Ishikawa (cell line): ENCODE measurements around the gene DLX1.

Experiments used
- CEBPB ChIP-seq: IDR thresholded peaks from 2 replicates; pipeline ENCODE4 v1.6.1; 2012
- CREB1 ChIP-seq: IDR thresholded peaks from 2 replicates; pipeline ENCODE4 v1.6.1; 2012; ENCODE audit warnings: low read depth
- EGR1 ChIP-seq: IDR thresholded peaks from 2 replicates; pipeline ENCODE4 v1.6.1; 2012
- EP300 ChIP-seq: IDR thresholded peaks from 2 replicates; pipeline ENCODE4 v1.6.1; 2012; ENCODE audit warnings: borderline replicate concordance
- FOXM1 ChIP-seq: IDR thresholded peaks from 2 replicates; pipeline ENCODE4 v1.6.1; 2012; ENCODE audit warnings: low read depth, borderline replicate concordance
- NFIC ChIP-seq: IDR thresholded peaks from 2 replicates; pipeline ENCODE4 v1.6.1; 2012
- RAD21 ChIP-seq: IDR thresholded peaks from 2 replicates; pipeline ENCODE4 v1.6.1; 2012; ENCODE audit warnings: low read depth
- REST ChIP-seq: IDR thresholded peaks from 2 replicates; pipeline ENCODE4 v1.6.1; 2012; ENCODE audit warnings: low read depth, mild to moderate bottlenecking
- TAF1 ChIP-seq: IDR thresholded peaks from 2 replicates; pipeline ENCODE4 v1.6.1; 2012; ENCODE audit warnings: low read depth, mild to moderate bottlenecking
- TCF12 ChIP-seq: IDR thresholded peaks from 2 replicates; pipeline ENCODE4 v1.6.1; 2012; ENCODE audit warnings: low read depth
- TEAD4 ChIP-seq: IDR thresholded peaks from 2 replicates; pipeline ENCODE4 v1.6.1; 2012
- YY1 ChIP-seq: IDR thresholded peaks from 2 replicates; pipeline ENCODE4 v1.6.1; 2012; ENCODE audit warnings: low read depth
- ZBTB7A ChIP-seq: IDR thresholded peaks from 2 replicates; pipeline ENCODE4 v1.6.1; 2012; ENCODE audit warnings: low read depth
- TF ChIP-seq, protein P1 (sequence below): IDR thresholded peaks from 2 replicates; pipeline ENCODE4 v1.6.1; 2012
- TF ChIP-seq, protein P2 (sequence below): IDR thresholded peaks from 2 replicates; pipeline ENCODE4 v1.6.1; 2012

DLX1 gene

DNA sequence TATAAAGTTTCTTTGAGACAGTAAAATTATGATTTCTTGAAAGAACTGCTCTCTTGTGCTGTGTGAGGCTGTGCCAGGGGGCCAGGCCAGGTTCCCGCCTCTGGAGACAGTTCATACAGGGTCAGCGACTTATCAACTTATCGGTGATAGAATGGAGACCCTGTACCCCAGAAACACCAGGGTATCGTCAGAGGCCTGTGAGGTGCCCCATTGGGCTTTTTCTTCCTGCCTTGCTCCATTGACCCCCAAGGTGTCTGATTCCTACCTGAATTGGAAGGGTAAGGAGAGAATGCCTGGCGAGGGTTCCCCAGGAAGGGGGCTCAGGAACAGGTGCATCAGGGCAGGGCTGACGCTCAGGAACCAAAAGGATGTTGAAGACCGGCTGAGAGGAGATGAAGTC lies 4.3 kb downstream of the DLX1 start:
- no peak for TF ChIP-seq ZBTB7A
- no peak for TF ChIP-seq EGR1
- no peak for TF ChIP-seq YY1
- TF ChIP-seq TCF12 = no peak
- TF ChIP-seq REST = no peak

- TF ChIP-seq EP300 (no peak), ZBTB7A (no peak), CREB1 (no peak), TAF1 (no peak), RAD21 (no peak), FOXM1 (no peak), YY1 (no peak), REST (no peak), EGR1 (no peak), NFIC (no peak), CEBPB (no peak)
- TF ChIP-seq, protein P1, sequence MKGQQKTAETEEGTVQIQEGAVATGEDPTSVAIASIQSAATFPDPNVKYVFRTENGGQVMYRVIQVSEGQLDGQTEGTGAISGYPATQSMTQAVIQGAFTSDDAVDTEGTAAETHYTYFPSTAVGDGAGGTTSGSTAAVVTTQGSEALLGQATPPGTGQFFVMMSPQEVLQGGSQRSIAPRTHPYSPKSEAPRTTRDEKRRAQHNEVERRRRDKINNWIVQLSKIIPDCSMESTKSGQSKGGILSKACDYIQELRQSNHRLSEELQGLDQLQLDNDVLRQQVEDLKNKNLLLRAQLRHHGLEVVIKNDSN = no peak
- TF ChIP-seq, protein P2, sequence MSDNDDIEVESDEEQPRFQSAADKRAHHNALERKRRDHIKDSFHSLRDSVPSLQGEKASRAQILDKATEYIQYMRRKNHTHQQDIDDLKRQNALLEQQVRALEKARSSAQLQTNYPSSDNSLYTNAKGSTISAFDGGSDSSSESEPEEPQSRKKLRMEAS = no peak
Observed at GRCh38 chr2:172090044-172090961, 5.0 kb downstream of the DLX1 start.

GRCh38 chr2:172091000-172091641 lies 5.8 kb downstream of the DLX1 start:
- no peak for TF ChIP-seq REST
- TF ChIP-seq TAF1 = no peak
- no peak for TF ChIP-seq RAD21
- TF ChIP-seq, protein P2 = no peak
- no peak for TF ChIP-seq FOXM1
- no peak for TF ChIP-seq ZBTB7A
- TF ChIP-seq TCF12 = no peak
- TF ChIP-seq TEAD4 = no peak
- TF ChIP-seq CEBPB = no peak
- TF ChIP-seq, protein P1 = no peak
- no peak for TF ChIP-seq NFIC
- no peak for TF ChIP-seq EP300
- TF ChIP-seq EGR1 = no peak

- no peak for TF ChIP-seq YY1
- no peak for TF ChIP-seq EGR1
- TF ChIP-seq, protein P1 = no peak
- TF ChIP-seq, protein P2 = no peak
- no peak for TF ChIP-seq EP300
- TF ChIP-seq ZBTB7A = no peak
- no peak for TF ChIP-seq TEAD4
- no peak for TF ChIP-seq RAD21
- no peak for TF ChIP-seq CEBPB
- TF ChIP-seq NFIC = no peak
- no peak for TF ChIP-seq TCF12
- no peak for TF ChIP-seq TAF1
- no peak for TF ChIP-seq REST
- TF ChIP-seq CREB1 = no peak
- TF ChIP-seq FOXM1 = no peak
Observed at GRCh38 chr2:172091761-172092566, 6.7 kb downstream of the DLX1 start.
